Measurements from ENCODE around the gene GUCY1A2.

- TF ChIP-seq CTCF (IDR thresholded peaks at IDR 0.05 in 4 of 5, conservative IDR thresholded peaks at IDR 0.05 in 1 of 5) = no peak
- no peak for TF ChIP-seq POLR2A (IDR thresholded peaks at IDR 0.05)
Observed at GRCh38 chr11:106717222-106717621, 301.1 kb downstream of the GUCY1A2 start.
